ENCODE data around the gene KRT81.

KRT81 gene

GRCh38 chr12:52257074-52257551, 34.2 kb downstream of the KRT81 start:
- TF ChIP-seq CTCF (IDR thresholded peaks at IDR 0.05; ENCODE audit: extremely low read depth, insufficient read depth, missing control alignments) = no peak
- in situ Hi-C loops (cut with MboI; ENCODE audit: low pct_unique_long_range_greater_than_20kb, low sequenced_read_pairs, unreplicated experiment) = no loop called here
- DNase-seq (ENCODE audit: low spot score) = peak; percentile 12

DNA sequence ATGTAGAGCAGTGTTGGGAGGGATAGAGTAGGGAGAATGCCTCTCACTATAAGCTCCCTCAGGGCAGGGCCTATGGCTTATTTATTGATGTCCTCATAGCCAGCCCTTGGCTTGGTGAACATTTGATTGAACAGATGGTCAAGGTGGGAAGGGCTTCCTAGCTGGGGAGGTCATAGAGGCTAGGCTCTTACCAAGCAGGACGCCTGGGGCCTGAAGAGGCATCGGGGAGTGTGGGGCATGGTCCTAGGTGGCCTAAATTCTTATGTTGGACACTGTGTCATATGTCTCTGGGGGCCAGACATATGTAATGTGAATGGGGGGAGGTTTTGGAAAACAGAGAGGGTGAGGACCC, 34.8 kb downstream of the KRT81 start:
- TF ChIP-seq CTCF (IDR thresholded peaks at IDR 0.05; ENCODE audit: extremely low read depth, insufficient read depth, missing control alignments) = no peak
- no peak for DNase-seq (ENCODE audit: low spot score)
- in situ Hi-C loops (cut with MboI; ENCODE audit: low pct_unique_long_range_greater_than_20kb, low sequenced_read_pairs, unreplicated experiment) = no loop called here

DNA sequence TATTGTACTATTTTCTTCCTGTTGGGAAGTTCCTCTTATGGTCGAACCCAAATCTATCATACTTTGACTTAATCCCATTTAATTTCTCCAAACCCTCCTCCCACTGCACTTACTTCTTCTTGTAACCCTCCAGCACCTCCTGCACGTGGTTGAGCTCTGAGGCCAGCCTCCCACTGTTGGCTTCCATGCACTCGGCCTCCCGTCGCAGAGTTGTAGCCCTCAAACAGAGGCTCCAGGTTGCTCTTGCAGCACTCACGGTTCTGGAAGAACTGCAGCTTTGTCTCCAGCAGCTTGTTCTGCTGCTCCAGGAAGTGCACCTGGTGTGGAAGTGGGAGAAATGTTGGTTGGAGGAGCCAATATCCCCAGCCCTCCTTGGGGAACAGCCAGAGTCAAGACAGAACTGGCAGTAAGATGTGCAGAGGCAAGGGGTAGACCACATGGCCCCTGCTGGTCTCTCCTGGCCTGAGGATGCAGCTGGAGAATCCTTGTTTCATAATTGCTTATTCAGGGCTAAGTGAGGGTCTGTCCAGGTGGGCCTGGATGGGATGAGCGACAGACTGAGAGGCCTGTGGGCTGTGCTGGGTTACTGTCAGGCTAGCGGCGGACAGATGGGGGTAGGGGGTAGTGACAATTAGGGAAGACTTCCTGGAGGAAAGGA, 35.3 kb downstream of the KRT81 start:
- DNase-seq (ENCODE audit: low spot score) = no peak
- in situ Hi-C loops (cut with MboI; ENCODE audit: low pct_unique_long_range_greater_than_20kb, low sequenced_read_pairs, unreplicated experiment) = no loop called here
- TF ChIP-seq CTCF (IDR thresholded peaks at IDR 0.05; ENCODE audit: extremely low read depth, insufficient read depth, missing control alignments) = no peak

- DNase-seq (ENCODE audit: low spot score) = peak; percentile 14
- in situ Hi-C loops (cut with MboI; ENCODE audit: low pct_unique_long_range_greater_than_20kb, low sequenced_read_pairs, unreplicated experiment) = no loop called here
- TF ChIP-seq CTCF (IDR thresholded peaks at IDR 0.05; ENCODE audit: extremely low read depth, insufficient read depth, missing control alignments) = no peak
Observed at GRCh38 chr12:52254965-52255751, 36.2 kb downstream of the KRT81 start.

DNA sequence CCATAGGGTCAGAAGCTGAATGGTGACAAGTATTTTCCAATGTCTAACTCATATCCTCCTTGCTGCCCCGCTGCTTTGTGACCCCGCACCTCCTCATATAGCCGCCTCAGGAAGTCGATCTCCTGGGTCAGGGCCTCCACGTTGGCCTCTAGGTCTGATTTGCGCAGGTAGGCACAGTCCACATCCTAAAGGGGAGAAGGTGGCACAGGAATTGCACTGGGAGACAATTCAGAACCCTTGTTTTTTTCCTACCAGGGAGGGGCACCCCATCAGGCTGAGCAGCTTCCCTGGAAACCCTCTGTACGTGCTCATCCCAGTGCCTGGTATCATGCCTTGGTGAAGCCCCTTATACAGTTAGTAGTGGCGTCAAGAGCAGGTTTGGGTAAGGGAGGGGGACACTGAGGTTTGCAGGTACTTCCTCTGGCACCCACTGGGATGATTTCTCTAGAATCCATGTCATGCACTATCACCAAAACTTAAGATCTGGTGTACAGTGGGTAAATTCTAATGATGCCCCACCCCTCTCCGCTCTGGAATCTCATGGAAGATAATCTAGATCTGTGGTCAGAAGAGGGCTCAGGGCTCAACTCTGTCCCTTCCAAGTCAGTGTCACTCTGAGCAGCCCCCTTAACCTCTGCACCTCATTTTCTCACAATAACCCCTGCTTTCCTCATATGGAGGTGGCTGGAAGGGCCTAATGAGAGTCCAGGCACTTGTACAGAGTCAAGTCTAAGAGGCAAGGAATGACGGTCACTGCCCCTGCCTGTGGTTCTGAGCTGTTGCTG, 37.0 kb downstream of the KRT81 start:
- DNase-seq (ENCODE audit: low spot score) = peak; percentile 19
- in situ Hi-C loops (cut with MboI; ENCODE audit: low pct_unique_long_range_greater_than_20kb, low sequenced_read_pairs, unreplicated experiment) = no loop called here
- TF ChIP-seq CTCF (IDR thresholded peaks at IDR 0.05; ENCODE audit: extremely low read depth, insufficient read depth, missing control alignments) = no peak

DNA sequence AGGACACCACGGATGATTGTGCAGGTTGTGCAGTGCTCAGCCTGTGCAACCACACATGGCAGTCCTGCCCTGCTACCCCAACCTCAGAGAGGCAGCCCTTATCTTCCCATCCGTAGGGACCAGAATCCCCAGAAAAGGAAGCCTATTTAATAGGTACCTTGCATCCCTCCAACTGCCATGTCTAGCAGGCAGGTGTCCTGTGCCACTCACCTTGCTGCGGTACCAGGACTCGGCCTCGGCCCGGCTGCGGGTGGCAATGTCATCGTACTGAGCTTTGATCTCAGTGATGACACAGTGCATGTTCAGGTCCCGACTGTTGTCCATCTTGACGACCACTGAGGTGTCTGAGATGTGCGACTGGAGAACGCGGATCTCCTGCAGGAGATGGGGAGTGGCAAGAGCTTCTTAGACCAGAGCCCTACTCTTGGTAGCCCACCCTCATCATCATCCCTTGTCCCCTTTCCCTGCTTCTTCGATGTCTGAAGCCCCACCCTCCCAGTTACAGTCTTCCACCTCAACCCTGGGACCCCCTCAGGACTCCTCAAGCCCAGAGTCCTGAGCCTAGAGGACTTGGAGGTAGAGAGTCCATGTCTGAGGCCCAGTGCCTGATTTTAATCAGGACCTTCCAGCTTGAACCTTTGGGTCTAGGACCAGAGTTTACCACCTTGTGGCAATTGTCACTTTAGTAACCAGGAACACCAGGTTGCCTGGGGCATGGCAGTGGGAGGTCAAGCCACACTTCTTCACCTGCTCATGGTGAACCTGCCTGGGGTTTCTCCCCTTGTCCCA, 37.7 kb downstream of the KRT81 start:
- no peak for TF ChIP-seq CTCF (IDR thresholded peaks at IDR 0.05; ENCODE audit: extremely low read depth, insufficient read depth, missing control alignments)
- in situ Hi-C loops (cut with MboI; ENCODE audit: low pct_unique_long_range_greater_than_20kb, low sequenced_read_pairs, unreplicated experiment) = no loop called here
- DNase-seq (ENCODE audit: low spot score) = no peak
